ENCODE data around the gene DSCAM.

DNA sequence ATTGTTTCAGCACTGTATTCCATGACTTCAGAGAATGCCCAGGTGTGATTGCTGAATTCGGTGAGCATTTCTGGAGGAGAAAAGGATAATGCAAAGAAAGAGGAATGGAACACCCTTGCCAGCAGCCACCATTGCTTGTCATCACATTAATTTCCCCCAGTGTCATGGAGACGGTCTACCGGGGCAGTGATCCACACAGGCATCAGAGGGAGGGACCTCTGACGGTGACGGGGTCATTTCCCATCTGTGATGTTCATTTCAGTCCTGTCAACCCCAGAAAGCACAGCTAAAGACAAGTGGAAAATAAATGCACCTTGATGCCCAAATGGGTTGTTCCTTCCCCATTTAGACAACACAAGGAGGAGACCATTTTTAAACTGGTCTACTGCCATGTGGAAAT, 603.3 kb downstream of the DSCAM start:
- TF ChIP-seq, protein P1, sequence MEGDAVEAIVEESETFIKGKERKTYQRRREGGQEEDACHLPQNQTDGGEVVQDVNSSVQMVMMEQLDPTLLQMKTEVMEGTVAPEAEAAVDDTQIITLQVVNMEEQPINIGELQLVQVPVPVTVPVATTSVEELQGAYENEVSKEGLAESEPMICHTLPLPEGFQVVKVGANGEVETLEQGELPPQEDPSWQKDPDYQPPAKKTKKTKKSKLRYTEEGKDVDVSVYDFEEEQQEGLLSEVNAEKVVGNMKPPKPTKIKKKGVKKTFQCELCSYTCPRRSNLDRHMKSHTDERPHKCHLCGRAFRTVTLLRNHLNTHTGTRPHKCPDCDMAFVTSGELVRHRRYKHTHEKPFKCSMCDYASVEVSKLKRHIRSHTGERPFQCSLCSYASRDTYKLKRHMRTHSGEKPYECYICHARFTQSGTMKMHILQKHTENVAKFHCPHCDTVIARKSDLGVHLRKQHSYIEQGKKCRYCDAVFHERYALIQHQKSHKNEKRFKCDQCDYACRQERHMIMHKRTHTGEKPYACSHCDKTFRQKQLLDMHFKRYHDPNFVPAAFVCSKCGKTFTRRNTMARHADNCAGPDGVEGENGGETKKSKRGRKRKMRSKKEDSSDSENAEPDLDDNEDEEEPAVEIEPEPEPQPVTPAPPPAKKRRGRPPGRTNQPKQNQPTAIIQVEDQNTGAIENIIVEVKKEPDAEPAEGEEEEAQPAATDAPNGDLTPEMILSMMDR (IDR thresholded peaks at IDR 0.05; ENCODE audit: insufficient read depth, low read length), result no peak
- TF ChIP-seq POLR2AphosphoS5 (IDR thresholded peaks at IDR 0.05; ENCODE audit: low read depth), result no peak
- TF ChIP-seq, protein P2, sequence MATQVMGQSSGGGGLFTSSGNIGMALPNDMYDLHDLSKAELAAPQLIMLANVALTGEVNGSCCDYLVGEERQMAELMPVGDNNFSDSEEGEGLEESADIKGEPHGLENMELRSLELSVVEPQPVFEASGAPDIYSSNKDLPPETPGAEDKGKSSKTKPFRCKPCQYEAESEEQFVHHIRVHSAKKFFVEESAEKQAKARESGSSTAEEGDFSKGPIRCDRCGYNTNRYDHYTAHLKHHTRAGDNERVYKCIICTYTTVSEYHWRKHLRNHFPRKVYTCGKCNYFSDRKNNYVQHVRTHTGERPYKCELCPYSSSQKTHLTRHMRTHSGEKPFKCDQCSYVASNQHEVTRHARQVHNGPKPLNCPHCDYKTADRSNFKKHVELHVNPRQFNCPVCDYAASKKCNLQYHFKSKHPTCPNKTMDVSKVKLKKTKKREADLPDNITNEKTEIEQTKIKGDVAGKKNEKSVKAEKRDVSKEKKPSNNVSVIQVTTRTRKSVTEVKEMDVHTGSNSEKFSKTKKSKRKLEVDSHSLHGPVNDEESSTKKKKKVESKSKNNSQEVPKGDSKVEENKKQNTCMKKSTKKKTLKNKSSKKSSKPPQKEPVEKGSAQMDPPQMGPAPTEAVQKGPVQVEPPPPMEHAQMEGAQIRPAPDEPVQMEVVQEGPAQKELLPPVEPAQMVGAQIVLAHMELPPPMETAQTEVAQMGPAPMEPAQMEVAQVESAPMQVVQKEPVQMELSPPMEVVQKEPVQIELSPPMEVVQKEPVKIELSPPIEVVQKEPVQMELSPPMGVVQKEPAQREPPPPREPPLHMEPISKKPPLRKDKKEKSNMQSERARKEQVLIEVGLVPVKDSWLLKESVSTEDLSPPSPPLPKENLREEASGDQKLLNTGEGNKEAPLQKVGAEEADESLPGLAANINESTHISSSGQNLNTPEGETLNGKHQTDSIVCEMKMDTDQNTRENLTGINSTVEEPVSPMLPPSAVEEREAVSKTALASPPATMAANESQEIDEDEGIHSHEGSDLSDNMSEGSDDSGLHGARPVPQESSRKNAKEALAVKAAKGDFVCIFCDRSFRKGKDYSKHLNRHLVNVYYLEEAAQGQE (IDR thresholded peaks at IDR 0.05; ENCODE audit: insufficient replicate concordance, low read depth), result no peak
- TF ChIP-seq GABPA (IDR thresholded peaks at IDR 0.05; ENCODE audit: low read depth), result no peak
